Stomach (tissue), 4 donors: ENCODE results near the gene PLEKHM2.

Experiments used
- EP300 ChIP-seq: sonication (generic); formaldehyde crosslinking; IDR thresholded peaks from one replicate; pipeline ENCODE4 v1.6.1; 2017; ENCODE audit warnings: antibody characterized with exemption
- POLR2A ChIP-seq, 4 donors: fragments of 450-650 bp; IDR thresholded peaks; one replicate each; pipeline ENCODE4 v1.6.1; 2016; ENCODE audit warnings: antibody characterized with exemption in 4 of 4, control low read depth in 2 of 4, mild to moderate bottlenecking in 1 of 4, moderate library complexity in 1 of 4

DNA sequence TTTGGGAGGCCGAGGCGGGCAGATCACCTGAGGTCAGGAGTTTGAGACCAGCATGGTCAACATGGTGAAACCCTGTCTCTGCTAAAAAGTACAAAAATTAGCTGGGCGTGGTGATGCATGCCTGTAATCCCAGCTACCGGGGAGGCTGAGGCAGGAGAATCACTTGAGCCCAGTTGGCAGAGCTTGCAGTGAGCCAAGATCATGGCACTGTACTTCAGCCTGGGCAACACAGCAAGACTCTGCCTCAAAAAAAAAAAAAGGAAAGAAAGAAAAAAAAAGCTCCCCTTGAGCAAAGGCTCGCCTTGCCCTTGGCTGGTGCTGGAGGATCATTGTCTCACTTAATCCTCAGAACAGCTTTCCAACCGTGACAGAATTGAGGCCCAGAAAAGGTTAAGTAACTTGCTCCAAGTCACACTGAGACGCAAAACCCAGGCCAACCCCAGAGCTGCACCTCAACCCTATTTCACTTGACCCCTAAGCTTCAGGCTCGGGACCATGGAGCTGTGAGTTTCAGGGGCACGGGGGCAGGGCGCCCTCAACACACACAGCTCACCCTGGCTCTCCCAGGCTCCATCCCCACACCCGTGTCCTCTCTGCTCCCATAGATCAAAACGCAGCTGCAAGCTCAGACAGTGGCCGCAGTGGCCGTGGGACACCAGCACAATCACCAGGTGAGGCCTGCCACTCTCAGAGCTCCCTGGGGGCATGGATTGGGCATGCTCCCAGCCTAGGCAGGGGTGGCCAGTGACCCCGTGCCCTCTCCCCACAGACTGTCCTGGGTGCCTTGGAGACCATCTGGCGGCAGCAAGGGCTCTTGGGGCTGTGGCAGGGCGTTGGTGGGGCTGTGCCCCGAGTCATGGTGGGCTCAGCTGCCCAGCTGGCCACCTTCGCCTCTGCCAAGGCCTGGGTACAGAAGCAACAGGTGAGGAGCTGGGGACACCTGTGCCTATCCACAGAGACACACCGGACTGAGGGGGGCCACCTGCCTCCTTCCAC lies 53.5 kb downstream of the PLEKHM2 start:
- no peak for TF ChIP-seq EP300
- no peak for TF ChIP-seq POLR2A (IDR thresholded peaks at IDR 0.05)
